HG03342 (cell line): Measurements from ENCODE around the gene DNAH11.
"Not testable (repeated sequence)": the region's sequence is repeated elsewhere in the genome, so short reads cannot be mapped to it uniquely, and the experiment has no call there.

ENCODE experiments used
- ATAC-seq: cut with Tn5 transposase; IDR thresholded peaks from one replicate; pipeline ENCODE4 v1.9.1; 2021; ENCODE audit warnings: mild to moderate bottlenecking, moderate library complexity; ENCODE audit not compliant: unreplicated experiment

Gene DNAH11, protein sequence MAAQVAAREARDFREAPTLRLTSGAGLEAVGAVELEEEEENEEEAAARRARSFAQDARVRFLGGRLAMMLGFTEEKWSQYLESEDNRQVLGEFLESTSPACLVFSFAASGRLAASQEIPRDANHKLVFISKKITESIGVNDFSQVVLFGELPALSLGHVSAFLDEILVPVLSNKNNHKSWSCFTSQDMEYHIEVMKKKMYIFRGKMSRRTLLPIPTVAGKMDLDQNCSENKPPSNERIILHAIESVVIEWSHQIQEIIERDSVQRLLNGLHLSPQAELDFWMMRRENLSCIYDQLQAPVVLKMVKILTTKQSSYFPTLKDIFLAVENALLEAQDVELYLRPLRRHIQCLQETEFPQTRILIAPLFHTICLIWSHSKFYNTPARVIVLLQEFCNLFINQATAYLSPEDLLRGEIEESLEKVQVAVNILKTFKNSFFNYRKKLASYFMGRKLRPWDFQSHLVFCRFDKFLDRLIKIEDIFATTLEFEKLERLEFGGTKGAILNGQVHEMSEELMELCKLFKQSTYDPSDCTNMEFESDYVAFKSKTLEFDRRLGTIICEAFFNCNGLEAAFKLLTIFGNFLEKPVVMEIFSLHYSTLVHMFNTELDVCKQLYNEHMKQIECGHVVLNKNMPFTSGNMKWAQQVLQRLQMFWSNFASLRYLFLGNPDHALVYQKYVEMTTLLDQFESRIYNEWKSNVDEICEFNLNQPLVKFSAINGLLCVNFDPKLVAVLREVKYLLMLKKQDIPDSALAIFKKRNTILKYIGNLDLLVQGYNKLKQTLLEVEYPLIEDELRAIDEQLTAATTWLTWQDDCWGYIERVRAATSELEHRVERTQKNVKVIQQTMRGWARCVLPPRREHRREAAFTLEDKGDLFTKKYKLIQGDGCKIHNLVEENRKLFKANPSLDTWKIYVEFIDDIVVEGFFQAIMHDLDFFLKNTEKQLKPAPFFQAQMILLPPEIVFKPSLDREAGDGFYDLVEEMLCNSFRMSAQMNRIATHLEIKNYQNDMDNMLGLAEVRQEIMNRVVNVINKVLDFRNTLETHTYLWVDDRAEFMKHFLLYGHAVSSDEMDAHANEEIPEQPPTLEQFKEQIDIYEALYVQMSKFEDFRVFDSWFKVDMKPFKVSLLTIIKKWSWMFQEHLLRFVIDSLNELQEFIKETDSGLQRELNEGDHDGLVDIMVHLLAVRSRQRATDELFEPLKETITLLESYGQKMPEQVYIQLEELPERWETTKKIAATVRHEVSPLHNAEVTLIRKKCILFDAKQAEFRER (N-terminal part only)

DNA sequence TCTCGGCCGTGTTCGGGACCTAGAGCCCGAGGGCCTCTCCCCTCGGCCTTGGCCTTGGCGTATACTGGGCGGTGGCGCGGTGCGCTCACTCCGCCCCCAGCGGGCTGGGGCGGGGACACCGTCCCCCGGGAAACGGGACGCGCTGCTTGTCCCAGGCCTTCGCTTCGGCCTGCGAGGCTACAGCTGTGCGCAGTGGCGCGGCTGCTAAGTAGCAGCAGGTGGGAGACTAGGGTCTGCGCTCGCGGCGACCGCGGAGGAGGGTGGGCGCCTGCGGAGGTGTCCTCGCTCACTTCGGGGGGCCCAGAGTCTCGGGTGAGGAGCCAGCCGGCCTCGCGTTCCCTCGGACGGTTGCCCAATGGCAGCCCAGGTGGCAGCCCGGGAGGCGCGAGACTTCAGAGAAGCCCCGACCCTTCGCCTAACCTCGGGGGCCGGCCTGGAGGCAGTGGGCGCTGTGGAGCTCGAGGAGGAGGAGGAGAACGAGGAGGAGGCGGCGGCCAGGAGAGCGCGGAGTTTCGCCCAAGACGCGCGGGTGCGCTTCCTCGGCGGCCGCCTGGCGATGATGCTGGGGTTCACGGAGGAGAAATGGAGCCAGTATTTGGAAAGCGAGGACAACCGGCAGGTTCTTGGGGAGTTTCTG, at the start of gene DNAH11:
Gene DNAH11 (plus strand): TSS at position 149 of the 637 bp plus-strand sequence. CDS start 207 bp downstream, at position 356.
- ATAC-seq: peak; percentile 58

DNA sequence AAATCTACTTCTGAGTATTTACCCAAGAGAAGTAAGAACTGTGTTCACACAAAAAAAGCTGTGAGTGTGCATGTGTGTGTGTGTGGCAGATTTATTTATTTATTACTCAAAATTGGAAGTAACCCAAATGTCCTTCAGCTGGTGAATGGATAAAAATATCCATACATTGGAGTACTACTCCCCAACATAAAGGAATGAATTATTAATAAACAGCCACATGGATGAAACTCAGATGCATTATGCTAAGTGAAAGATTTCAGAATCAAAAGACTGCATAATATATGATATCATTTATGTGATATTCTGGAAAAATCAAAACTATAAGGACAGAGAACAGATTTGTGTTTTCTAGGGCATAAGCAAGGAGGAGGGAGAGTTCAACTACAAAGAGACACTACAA, 47.1 kb upstream of the DNAH11 start:
- no peak for ATAC-seq

DNA sequence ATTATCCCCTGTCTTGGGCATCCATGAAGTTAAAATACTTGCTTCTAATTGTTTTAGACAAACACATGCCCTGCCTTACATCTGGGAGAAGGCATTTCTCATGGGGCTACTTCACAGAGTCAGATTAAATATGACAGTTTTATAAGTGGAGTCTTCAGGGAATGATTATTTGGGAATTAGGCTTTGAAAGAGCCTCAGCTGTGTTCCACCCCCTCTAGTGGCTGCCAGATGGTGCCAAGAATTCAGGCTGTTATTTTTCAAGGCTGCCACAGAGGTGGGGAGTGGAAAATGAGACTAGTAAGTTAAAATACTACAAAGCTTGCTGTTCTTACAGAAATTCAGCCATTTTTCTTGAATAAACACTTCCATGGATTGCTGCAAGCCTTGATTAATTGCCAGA, 45.8 kb upstream of the DNAH11 start:
- ATAC-seq: no peak

DNA sequence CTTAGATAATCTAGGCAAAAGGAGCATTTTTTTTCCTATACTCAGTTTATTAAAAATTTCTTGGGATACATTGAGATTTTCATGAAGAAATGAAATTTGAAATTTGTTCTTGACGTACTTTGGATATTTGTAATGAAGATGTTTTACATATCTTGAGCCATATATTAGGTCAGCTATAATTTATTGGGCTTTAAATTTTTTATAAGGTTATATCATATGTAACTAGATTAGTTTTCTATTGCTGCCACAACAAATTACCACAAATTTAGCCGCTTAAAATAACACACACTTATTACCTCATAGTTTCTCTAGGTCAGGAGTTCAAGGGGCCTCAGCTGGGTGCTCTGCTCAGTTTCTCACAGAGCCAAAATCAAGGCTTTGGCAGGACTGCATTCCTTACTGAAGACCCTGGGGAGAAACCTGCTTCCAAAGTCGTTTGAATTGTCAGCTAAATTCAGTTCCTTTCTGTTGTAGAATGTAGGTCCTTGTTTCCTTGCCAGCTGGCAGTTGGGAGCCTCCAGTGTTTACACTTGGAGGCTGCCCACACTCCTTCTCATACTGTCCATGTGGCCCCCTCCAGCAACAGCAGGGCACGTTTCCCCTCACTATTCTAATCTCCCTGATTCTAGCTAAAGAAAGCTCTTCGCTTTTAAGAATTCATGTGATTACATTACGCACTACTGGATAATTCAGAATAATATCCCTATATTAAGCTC, 42.6 kb upstream of the DNAH11 start:
- ATAC-seq: no peak

DNA sequence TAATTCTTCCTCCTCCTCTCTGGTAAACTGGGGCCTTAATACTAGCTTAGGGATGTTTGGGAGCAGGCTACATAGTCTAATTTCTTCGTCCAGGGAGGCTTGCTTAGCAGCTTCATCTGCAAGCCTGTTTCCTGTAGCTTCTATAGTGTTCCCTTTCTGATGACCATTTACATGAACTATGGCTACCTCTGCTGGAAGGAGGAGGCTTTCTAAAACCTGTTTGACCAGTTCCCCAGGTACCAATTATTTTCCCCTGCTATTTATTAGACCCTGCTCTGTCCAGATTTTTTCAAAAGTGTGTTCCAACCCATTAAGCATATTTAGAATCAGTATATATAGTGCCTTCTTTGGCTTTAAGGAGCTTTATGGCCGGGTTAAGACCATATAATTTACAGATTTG, 38.8 kb upstream of the DNAH11 start:
- ATAC-seq: no peak

DNA sequence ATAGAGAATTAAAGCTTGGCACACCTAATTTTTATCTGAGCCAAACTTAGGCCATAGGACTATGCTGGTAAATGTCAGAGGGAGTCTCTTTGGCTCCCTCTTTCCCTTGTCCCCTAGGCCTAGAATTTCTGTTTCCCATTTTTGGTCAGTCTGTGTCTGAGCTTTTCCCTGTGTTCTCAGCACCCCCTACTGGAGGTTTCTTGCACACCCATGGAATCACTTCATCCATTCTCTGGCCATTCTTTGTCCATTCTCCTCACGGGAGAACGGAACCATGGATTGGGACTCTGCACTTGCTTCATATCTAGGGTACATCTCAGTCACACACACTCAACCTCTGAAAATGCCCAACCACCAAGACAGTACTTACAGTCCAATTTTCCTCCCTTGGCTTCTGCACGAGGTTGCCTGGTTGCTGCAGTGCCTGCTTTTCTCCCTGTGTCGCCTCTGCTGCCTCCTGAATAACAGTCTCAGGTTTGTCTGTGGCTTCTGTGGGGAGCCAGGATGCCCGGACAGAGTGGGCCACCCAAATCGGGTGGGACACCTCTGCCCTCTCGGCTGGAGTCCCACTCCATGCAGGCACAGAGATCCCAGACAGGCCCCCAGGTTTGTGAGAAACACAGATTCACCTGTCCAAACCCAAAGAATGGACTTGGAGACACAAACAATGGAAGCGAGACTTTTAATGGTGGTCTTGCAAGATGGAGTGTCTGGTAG, 35.1 kb upstream of the DNAH11 start:
- no peak for ATAC-seq

DNA sequence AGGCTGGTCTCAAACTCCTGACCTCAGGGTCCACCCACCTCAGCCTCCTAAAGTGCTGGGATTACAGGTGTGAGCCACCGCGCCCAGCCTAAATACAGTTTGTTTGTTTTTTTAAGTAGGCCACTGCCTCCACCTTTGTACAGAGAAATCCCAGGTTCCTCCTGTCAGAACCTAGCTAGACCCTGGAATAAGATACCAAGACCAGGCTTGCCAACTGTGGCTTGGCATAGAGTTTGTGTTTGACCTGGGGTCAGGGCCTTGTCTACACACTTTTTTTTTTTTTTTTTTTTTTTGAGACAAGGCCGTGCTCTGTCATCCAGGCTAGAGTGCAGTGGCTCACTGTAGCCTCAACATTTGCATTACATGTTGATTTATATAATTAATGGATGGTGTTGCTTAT, 34.3 kb upstream of the DNAH11 start:
- no peak for ATAC-seq

DNA sequence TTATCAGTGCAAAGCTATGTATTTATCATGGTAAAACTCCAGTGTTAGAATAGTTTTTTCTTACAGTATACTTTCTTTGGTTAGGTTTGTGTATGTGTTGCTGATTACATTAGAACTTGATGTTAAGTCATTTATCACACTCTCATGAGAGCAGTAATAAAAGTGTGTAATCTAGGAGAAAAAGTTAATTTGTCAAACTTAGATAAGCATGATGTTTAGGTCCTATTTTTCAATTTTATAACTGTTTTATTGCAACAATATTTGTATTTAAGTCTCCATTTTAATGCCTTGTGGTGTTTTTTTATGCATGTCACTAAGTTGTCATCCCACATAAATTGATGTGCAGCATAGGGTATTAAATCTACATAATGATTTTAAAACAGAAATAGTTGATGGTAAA, 28.8 kb upstream of the DNAH11 start:
- no peak for ATAC-seq

DNA sequence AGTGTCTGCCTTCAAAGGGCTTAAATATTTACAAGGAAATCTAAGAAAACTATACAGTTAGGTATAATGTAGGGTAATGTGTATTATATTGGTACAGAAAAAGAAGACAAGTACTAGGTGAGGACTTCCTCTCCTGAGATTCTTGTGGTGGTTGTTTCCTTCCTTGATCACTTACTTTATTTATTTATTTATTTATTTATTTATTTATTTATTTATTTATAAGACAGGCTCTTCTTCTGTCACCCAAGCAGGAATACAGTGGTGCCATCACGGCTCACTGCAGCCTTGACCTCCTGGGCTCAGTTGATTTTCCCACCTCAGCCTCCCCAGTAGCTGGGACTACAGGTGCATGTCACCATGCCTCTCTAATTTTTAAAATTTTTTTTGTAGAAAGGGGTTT, 18.2 kb upstream of the DNAH11 start:
- ATAC-seq: no peak

DNA sequence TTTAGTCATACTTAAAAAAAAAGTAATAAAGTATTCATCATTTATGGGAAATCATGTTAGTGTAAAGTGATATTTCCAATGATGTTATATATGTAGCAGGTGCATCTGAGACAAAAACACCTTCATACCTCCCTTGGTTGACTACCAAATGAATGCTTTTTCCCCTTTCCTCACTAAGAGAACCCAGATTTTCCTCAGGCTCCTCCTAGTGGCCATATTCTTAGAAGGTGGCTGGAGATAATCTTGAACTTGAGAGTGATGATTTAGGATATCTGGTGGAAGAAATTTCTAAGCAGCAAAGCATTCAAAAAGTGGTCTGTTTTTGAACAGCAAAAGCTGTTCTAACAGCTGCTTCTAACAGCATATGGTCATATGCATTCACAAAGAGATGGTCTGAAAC, 16.8 kb upstream of the DNAH11 start:
- ATAC-seq: no peak

DNA sequence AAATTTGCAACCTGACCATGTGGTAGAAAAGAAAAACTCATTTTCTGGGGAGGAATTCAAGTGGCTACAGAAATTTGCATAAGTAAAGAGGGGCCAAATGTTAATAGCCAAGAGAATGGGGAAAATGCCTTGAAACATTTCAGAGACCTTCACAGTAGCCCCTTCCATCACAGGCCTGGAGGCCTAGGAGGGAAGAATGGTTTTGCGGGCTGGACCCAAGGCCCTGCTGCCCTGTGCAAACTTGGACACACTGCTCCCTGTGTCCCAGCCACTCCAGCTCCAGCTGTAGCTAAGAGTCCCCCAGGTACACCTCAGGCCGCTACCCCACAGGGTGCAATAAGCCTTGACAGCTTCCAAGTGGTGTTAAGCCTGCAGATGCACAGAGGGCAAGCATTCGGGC, 16.4 kb upstream of the DNAH11 start:
- no peak for ATAC-seq

DNA sequence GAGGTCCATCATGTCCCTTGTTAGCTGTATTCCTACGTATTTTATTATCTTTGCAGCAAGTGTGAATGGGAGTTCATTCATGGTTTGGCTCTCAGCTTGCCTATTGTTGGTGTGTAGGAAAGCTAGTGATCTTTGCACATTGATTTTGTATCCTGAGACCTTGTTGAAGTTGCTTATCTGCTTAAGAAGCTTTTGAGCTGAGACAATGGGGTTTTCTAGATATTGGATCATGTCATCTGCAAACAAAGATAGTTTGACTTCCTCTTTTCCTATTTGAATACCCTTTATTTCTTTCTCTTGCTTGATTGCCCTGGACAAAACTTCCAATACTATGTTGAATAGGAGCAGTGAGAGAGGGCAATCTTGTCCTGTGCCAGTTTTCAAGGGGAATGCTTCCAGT, 10.4 kb upstream of the DNAH11 start:
- not testable (repeated sequence) for ATAC-seq

DNA sequence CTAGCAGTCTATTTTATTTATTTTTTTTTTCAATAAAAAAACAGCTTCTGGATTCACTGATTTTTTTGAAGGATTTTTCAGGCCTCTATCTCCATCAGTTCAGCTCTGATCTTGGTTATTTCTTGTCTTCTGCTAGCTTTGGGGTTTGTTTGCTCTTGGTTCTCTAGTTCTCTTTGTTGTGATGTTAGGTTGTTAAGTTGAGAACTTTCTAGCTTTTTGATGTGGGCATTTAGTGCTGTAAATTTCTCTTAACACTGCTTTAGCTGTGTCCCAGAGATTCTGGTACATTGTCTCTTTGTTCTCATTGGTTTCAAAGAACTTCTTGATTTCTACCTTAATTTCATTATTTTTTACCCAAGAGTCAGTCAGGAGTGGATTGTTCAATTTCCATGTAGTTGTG, 9.2 kb upstream of the DNAH11 start:
- ATAC-seq: not testable (repeated sequence)

DNA sequence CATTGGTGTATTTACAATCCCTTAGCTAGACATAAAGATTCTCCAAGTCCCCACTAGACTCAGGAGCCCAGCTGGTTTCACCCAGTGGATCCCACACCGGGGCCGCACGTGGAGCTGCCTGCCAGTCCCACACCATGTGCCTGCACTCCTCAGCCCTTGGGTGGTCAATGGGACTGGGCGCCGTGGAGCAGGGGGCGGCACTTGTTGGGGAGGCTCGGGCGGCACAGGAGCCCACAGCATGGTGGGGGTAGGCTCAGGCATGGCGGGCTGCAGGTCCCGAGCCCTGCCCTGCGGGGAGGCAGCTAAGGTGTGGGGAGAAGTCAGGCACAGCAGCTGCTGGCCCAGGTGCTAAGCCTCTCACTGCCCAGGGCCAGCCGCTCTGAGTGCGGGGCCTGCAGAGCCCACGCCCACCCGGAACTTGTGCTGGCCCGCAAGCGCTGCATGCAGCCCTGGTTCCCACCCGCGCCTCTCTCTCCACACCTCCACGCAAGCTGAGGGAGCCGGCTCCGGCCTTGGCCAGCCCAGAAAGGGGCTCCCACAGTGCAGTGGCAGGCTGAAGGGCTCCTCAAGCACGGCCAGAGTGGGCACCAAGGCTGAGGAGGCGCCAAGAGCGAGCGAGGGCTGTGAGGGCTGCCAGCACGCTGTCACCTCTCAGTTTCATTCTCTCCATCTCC, 6.3 kb upstream of the DNAH11 start:
- not testable (repeated sequence) for ATAC-seq

DNA sequence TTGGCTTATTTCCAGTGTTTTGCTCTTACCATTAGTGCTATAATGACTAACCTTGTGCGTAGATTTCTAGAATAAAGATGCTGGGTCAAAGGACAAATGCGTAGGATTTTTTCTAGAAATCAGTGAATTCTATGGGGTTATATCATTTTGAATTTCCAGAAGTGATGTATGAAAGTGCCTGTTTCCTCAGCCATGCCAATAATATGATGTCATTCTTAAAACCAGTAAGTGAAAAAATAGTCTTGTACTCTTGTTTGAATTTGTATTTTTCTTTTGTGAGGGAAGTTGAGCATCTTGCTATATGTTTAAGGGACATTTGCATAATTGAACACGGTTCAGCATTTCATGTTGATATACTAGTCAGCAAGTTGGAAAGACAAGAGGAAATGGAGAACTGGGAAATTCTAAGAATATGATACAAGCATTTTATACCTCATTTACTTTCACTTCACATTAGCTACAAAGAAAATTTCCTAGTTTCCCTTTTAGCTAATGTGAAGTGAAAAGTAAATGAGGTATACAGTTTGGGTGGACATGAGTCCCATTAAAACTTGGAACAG, 3.8 kb upstream of the DNAH11 start:
- no peak for ATAC-seq

DNA sequence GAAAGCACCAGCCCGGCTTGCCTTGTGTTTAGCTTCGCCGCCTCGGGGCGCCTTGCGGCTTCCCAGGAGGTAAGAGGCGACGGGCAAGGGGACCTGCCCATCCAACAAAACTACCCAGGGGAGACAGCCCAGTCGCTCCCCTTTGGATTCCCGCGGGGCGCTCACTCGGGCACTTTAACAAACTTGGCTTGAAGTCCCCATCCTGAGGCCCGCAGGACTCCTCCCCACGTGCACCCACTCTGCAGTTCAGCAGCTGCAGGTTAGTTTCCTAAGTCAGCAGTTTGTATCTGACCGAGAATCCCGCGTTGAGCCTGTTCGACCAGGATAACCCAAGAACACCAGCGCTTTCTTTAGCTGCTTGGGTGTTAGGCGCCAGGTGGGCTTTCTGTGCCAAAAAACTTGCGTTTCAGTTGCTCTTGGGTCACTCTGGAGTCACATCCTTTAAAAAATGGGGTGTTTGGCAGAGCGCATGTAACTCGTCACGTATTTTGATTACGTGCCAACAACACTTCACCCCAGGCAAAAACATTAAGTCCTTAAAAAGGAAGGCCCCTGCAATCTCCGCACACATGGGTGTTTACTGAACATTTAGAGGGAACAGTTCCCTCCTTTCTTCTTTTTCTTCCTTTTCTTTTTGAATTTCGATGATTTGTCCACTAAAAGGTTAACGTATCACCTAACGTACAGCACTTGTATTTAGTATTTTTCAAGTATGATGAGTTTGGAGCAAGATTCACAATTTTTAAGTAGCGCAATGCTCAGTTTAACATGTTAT, 876 bp downstream of the DNAH11 start:
- ATAC-seq: peak; percentile 23

DNA sequence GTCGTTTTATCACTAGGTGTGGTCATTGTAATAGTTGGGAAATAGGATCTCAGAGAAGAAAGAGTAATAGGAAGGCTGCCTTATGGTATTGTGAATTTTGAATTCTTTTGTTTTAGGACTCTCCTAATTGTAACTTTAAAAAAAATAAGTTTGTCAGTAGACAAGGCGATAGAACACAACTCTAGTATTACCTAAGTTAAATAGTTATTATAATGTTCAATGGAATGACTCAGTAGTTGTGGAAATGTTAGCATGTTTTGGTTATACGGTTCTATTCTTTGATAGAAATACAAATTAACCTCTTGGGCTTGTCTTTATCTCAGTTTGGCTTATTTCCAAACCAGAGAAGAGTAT, 1.4 kb downstream of the DNAH11 start:
- no peak for ATAC-seq

DNA sequence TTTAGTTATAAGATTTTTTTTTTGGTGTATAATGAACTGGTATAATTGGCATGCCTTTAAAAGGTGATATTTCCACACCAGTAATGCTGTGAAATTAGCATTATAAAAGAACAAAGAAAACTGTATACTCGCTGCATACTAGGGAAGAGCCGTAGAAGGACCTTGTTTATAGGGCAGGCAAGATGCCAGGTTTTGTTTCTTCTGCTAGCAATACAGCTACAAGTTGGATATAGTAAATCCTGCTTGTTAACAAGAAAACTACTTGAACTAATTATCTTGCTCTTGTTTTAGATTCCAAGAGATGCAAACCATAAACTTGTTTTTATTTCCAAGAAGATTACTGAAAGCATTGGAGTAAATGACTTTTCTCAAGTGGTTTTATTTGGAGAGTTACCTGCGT, 1.9 kb downstream of the DNAH11 start:
- no peak for ATAC-seq
